Measurements from ENCODE around the gene EFNA5.

DNA sequence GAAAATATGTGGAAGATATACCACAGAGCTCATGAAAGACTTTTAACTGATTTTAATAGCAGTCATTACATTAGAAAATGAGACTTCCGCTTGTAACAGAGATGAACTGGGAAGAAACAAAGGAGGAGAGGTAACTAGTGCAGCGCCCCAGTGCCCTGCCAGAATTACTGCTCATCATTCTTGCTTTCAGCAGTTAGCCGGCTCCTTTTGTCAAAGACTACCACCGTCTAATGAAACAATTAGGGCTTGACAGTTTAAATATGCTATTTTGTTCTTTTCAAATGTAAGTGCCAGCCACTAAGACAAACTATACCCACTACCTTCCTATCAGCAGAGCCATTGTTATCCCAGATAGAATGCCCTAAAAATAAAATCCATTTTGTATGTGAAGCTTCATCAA lies 328.4 kb downstream of the EFNA5 start:
- TF ChIP-seq POLR2A (IDR thresholded peaks at IDR 0.05; ENCODE audit: extremely low read depth, insufficient read length) (no peak), MYC (IDR thresholded peaks at IDR 0.05; ENCODE audit: low read depth, low read length) (no peak)
- TF ChIP-seq, protein P1, sequence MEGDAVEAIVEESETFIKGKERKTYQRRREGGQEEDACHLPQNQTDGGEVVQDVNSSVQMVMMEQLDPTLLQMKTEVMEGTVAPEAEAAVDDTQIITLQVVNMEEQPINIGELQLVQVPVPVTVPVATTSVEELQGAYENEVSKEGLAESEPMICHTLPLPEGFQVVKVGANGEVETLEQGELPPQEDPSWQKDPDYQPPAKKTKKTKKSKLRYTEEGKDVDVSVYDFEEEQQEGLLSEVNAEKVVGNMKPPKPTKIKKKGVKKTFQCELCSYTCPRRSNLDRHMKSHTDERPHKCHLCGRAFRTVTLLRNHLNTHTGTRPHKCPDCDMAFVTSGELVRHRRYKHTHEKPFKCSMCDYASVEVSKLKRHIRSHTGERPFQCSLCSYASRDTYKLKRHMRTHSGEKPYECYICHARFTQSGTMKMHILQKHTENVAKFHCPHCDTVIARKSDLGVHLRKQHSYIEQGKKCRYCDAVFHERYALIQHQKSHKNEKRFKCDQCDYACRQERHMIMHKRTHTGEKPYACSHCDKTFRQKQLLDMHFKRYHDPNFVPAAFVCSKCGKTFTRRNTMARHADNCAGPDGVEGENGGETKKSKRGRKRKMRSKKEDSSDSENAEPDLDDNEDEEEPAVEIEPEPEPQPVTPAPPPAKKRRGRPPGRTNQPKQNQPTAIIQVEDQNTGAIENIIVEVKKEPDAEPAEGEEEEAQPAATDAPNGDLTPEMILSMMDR (IDR thresholded peaks at IDR 0.05; ENCODE audit: low read depth, low read length): no peak

All from NB4 (cell line).